Stimulated activated CD8-positive, alpha-beta memory T cell treated with anti-CD3 and anti-CD28 coated beads, Interleukin-12 subunit alpha, Interleukin-12 subunit beta, amount 100 ng/mL, for 4 hours (primary cell): Measurements from ENCODE around the gene IGSF3.
"Not testable (repeated sequence)": the region's sequence is repeated elsewhere in the genome, so short reads cannot be mapped to it uniquely, and the experiment has no call there.

ENCODE experiments used
- DNase-seq: peaks from one replicate; pipeline ENCODE4 v3.0.0-alpha.2; 2020; ENCODE audit warnings: low read depth

Gene IGSF3

DNA sequence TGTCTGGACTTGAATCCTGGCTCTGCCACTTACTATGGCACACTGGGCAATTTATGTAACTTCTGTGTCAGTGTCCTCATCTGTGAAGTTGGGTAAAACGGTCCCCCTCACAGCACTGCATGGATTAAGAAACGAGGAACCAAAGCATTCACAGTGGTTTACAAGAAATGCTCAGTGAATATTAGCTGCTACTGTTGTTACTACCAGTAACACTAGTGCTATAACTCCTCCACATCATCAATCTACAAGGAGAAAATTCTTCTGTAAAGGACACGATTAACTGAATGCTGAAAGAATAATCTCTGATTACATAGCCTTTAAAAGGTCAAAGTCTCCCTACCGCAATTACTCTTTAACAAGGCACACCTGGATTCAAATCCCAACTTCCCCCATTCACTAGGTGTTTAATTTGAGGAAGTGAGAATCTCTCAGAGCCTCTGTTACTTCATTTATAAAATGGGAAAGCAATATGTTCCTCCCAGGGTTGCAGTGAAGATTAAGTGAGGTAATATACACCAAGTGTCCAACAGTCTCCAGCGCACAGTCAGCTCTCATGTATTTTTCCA is 70.7 kb downstream of the IGSF3 start:
- DNase-seq = not testable (repeated sequence)

DNA sequence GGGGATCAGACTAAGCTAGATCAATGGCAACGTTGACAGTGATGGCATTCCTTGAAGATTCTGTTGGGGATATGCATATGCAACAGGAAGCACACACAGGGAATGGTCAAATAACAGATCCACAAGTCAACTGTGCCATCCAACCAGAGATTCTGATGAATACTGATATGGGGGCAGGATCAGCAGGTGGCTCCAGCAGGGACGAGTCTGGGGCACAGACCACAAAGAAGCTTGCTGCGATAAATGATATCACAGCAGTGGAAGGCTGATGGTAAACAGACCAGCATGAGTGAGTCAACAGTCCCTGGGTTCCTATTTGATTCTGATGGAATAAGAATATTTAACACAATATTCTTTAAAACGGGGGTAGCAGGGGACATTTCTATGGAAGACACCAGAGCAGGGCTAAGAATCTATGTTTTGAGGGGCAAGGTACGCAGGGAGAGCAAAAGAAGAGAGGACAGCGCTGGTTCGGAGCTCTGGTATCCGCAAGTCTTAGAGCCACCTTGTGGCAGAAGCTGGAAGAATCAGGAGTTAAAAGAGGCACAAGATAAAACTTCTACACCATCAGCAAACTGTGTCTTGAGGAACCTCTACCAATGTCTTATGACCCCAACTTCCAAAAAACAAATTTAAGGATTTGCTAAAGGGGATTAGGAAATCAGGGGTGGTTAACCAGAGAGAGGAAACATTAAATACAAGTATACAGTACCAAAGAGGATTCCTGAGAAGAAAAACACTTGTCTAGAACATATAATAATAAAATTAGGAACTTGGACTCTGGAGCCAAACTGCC is 71.4 kb downstream of the IGSF3 start:
- DNase-seq = not testable (repeated sequence)

DNA sequence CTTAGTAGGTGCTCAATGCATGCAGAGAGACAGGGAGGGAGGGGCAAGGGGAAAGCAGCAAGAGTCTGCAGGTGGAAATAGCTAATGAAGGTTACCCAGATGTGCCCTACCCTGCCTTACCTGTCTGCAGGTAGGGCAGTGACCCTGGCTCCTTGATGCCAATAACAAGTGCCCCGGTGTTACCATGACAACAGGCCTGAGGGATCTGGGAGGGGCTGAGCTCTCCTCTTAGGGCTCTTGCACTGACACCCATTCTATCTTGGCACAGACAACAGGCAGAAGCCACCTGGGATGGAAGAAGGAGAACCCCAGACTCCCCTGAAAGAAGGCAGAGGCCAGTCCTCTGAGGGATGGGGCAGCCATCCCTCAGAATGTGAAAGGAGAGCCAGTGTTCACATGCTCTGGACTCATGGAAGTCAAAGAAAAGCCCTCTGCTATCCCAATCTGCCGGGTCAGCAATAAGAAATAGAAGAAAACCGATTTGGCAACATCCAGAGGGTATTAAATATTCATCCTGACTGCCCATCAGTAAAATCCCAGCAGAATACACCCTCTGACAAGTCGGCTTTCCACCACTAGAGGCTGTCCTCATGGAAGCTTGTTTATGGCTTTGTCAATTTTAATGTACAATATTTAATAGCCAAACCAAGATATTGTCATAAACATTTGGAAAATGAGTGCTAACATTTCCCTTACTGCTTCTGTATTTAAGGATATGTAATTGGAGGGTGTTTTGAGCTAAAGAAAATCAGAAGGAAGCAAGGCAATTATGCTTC is 72.3 kb downstream of the IGSF3 start:
- not testable (repeated sequence) for DNase-seq

DNA sequence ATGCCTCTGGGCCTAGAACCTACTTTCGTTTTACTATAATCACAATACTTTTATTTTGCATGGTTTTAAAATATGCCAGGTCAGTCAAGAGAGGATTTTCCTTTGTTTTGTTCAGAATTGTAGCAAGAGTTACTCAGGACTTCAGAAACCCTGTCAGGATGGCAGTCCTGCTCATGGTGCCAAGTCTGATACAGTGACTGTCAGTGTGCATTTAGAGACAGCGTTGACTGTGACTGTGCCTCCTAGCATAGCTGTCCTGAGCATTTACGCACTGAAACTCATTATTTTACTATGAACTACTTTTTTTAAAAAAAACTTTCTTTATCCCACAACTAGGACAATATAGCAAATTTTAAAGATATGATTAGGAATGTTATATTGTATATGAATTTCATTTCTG is 73.6 kb downstream of the IGSF3 start:
- DNase-seq = not testable (repeated sequence)

DNA sequence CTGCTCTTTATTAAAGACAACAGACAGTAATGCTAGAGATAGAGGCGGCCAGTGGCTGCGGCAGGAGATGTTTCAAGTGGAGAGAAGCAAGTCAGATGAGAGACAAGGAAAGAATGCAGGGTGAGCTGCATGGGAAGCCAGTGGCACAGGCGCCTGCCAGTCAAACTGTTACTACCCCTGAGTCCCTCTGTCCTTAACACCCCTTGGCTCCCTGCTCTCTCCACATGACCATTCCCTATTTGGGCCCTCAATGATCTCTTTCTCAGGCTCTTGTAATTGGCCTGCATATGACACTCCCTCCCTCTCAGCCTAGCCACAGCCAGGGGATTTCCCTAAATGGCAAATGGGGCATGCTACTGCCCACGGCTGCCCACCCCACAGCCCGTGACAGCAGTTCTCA is 74.1 kb downstream of the IGSF3 start:
- DNase-seq = not testable (repeated sequence)

DNA sequence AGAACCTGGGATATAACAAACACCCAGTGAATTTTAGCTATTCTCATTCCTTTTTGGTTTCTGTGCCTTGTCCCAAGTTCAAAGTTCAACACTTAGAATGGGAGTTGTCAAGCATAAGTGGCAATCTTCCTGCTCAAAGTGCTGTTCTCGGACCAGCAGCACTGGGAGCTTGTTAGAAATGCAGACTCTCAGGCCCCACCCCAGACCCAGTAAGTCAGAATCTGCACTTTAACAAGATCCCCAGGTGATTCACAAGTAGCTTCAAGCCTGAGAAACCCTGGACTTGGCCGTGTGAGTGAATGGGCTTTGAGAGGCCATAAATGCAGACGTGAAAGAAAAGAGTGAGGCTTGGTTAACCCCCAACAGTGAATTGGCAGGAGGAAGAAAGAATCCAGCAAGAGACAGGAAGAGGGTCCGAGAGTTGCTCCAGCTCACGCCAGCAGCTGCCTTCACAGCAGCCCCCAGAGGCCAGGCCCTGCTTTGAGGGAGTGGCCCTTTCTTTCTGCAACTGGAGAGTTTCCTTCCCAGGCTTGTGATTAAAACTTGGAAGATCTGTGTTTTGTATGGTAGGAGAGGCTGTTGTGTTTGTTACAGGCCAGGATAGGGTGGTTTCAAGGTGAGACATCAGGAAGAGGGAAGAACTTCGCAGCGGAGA is 75.5 kb downstream of the IGSF3 start:
- DNase-seq = not testable (repeated sequence)

DNA sequence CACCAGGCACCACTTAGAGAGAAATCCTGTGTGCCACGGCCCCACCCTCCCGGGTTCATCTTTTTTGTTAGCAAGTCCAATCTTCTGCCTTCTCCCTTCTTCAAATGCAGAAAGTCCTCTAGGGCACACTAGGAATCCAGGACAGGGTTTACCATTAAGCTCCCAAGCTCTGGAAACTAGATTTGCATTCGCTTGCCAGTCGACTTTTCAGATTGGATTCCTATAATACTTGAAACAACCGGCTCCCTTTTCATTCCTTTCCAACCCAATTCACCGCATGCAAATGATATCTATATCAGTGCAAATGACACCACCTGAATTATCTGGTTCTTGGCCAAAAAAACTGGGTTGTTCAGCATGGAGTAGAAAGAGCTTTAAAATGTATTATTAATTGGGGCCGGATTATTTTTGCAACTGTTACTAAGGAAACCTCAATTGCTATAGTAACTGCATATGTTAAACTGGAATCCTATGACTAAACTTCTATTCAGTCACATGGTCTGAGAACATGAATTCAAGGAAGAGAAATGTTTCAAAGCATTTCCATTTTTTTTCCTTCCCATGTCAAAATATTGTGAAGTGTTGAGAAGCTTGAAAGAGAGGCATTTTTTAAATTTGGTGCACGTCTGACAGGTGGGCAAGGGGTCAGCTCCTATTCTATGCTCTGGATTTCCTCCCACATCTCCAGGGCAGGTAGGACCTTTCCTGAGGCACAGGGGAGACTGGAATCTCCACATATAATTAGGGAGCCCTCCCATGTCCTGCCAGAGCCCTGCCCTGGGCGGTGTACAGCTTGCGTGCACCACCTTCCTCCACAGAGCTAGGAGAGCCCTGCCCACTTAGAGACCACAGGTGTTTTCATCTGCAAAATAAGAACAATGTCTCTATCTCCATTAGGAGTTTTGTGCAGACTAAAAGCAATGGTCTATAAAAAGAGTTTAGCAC is 76.3 kb downstream of the IGSF3 start:
- DNase-seq = not testable (repeated sequence)

DNA sequence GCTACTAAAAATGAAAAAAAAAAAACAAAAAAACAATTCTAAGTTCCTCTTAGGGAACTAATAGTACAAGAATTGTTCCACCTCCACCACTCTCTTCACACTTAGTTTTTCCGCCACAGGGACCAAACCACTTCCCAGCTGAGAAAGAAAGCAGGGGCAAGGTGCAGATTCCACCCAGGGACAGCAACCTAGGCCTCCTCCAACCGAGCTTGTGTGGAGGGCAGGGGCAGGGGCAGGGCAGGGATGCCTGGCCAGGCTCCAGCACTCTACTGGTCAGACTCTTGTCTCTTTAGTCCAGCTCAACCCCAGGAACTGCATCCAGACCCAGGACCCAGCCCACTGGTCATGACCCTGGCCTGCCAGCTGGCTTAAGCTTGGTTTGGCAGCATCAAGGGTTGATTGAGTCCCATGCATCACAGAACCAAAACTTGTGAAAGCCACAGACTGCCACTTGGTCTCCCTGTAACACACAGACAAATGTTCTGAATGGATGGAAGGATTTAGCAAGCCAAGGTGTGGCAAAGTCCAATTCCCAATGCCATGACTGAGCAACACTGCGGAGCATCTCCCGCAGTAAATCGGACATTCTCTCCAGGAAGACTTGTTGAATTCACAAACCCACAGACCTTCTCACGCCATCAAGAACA is 77.1 kb downstream of the IGSF3 start:
- DNase-seq = not testable (repeated sequence)

DNA sequence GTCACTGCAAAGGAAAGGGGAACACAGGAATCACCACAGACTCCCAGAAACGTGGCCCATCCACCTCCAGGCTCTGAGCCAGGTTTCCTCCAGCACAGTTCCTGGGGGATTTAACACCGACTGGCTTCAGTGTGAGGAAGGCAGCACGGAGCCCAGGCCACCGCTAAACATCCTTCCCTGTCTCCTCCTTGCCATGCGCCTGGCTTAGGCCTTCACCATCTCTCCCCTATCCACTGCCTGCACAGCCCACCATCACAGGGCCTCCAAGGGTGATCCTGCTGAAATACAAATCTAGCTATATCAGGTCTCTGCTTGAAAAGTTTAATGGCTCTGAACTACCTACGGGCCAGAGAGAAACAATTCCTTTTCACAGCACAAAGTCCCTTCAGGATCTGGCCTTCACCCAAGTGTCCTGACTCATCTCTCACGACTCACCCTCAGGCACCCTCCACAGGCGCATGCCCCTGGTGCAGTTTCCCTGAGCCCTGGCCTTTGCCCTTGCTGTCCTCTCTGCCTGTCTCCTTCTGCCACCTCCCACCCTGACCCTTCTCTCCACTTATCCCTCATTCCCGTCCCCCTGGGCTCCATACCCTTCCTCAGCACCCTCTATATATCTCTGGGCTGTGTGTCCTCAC is 78.3 kb downstream of the IGSF3 start:
- not testable (repeated sequence) for DNase-seq

DNA sequence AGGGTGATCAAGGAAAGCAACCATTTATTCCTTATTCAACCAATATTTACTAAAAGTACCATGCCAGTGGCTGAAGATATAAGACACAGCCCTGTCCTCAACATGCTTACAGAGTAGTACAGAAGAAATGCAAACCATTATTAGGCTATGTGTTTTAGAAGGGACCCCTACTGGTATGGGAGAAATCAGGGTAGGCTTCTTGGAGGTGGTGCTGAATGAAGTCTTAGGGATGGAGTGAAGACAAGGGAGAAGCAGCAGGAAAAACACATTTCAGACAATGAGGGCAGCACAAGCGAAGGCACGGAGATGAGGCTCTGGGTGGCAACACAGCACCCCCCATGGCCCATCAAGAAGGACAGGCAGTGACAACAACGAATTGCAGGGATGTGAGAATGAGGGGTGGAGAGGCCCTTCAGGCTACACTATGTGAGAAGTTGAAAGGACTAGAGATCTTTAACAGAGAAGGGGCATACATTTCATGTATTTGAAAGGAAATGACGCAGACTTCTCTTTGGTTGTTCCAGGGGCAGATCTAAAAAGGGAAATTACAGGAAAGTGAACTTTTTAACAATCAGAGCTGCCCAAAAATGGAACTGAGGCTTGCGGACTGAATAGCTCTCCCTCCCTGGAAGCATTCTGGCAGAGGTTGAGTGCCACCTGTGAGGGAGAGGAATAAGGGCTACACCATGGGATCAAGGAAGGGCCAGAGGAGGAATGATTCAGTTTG is 79.9 kb downstream of the IGSF3 start:
- no peak for DNase-seq

DNA sequence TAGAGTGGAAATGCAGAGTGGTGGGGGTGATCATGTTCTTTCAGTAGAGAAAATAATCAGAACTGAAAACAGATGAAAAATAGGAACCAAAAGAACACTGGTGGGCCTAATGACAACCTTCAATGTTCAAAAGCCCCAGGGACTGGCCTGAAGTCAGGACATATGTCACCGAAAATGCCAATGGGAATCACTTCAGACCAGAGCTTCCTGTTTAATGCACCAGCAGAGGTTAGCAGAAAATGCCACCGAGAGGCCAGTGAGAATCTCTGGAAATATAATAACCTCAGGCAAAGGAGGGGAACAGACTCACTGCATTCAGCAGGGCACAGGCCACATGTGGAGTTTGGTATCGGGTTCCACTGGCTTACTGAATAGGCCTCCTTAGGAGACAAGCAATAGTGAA is 80.8 kb downstream of the IGSF3 start:
- DNase-seq = no peak

DNA sequence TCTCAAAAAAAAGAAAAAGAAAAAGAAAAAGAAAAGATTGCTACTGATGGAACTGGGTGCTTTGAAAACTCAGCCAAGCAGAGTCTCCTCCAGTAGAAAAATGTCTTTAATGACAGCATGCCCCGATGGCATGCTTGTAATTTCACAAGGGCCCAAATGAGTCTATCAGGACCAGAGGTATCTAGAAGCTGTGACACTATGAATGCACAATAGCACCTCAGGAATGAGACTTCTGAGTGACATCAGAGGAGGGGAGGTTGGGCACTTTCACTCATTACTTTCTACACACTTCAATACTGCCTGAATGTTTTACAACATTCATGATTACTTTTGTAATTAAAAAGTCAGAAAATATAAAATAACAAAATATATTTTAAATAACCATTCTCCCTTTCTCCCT is 81.6 kb downstream of the IGSF3 start:
- DNase-seq = no peak

DNA sequence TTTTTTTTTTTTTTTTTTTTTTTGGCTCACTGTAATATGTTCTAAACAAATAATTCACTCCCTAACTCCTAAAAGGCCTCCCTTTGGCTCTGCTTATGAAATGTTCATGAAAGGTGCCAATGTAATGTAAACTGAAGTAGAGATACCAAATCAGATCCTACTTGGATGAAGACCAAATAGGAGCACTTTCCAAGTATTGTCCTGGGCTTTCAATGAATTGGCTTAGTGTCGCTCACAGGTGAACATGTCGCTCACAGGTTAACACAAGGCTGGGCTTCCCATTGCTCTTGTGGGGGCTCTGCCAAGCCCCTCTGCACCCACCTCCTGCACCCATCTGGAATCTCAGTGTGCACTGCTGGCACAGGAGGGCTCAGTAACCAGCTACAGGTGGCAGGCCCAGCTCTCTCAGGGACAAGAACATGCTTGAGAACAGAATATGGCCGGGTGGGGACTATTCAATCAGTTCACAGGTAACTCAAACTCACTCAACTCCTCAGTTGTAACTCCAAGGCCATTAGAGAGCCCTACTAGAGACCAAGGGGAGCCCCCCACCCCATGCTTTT is 86.1 kb downstream of the IGSF3 start:
- DNase-seq = no peak

DNA sequence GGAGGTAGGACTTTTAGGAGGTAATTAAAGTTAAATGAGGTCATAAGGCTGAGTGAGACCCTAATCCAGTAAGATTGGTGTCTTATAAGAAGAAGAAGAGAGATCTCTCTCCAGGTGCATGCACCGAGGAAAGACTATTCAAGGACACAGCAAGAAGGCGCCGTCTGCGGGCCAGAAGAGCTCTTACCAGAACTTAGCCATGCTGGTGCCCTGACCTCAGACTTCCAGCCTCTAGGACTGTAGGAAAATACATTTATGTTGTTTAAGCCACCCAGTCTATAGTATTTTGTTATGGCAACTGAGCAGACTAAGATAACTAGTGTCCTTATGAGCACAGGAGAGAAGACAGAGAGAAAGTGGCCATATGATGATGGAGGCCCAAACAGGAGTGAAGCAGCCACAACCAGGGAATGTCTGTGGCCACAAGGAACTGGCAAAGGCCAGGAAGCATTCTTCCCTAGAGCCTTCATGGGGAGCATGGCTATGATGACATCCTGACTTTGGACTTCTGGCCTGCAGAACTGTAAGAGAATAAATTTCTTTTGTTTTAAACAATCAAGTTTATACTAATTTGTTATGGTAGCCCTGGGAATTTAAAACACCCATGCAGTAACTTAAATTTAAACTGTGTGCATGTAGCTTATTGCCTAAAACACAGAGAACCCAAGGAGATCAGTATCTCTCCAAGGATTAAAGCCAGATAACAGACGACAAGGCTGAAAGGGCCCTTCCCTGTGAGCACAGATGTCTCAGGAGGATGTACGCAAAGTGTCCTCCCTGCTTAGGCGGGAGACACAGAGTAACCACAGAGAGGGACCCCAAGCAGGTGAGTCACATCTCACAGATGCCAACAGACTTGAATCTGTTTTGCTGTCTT is 86.8 kb downstream of the IGSF3 start:
- DNase-seq = no peak

DNA sequence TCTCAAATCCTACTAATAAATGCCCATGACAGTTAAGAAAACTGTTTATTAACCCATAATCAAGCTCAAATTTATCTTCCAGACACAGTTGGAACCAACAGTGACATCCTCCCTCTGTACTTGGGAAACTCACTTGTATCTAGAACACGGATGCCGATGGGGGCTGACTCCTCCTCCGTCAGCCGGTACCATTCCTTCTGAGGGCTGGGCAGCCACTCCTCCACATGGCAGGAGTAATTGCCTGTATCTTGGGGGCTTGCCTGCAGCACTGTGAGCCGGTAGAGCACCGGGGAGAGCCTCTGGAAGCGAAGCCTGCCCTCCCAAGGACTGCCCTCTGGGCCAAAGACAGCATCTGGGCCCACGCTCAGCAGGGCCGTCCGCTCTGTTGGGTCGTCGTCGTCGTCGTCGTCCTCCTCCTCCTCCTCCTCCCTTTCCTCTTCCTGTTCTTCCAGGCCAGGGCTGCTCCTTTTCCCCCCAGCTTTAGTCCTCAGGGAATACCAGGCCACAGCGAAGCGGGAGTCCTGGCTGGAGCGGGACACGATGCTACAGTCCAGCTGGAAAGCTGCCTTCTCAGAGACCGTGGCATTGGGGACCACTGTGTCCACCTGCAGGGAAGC is 88.2 kb downstream of the IGSF3 start:
- no peak for DNase-seq

DNA sequence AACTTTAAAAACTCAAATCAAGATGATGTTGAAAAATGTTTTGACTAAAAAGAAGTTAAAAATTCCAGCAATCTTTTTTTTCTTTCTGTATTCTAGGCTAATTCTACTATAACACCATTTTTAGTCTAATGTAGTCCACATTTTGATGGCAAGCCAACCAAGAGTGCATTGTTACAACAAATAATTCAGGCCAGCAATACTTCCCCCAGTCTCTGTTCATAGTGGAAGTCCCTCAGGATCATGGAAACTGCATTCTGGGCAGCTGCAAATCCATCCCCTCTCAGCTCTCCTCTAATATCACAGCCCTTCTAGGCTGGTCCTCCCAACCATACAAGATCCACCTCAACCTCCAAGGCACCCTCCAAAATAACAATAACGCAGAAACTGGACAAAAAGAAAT is 89.0 kb downstream of the IGSF3 start:
- DNase-seq = no peak

DNA sequence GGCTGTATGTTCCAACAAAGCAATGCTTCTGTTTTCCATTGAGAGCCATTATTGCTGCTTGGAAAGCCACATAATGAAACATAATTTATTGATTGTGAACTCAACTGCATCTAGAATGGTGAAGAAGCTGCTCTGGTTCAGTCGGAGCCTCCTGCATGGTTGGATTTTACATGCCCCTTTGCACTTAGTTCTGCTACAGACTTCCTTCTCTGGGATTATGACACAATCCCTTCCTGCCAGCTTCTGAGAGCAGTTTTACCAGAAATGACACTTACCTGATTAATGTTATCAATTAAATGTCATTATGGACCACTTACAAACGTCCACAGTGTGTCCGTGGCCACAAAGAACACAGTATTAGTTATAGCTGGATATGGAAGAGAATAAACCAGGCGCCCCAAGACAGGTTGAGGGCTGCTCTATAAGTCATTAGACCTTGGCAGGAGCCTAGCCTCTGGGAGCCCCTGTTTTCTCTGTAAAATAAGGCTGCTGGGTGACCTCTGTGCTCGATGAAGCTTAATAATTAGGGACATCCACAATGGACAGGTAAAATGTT is 89.7 kb downstream of the IGSF3 start:
- no peak for DNase-seq
